ENCODE data around the gene GAGE1.

Gene GAGE1

DNA sequence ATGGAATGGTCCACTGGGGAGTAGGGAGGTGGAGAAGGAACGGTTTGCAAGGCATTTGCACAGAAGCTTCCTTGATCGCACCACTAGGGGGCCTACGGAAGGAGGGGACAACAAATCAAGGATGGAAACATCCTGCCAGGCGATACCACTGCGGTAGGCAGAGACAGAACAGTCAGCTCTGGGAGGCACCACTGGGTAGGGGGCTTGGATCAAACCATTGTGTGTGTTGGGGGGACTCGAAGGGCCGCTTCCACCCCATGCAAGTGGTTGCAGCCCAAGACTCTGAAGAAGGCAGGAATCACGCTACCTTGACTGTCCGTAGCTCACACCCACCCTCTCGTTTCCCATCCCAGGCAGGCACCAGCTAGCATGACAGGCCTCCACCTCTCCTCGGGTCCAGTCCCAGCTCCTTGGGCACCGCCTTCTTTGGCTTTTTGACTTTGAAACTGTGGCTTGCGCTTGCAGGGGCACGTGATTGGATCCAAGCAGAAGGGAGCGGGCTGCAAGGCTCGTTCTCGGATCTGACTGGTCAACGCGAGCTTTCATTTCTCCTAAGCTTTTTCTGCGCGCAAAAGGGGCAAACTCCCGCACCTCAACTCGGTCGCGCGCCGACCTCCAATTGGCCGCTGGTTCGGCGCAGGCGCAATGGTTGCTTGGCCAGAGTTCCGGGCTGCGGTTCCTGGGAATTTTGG is 28.4 kb downstream of the GAGE1 start:
- Histone ChIP-seq H2BK15ac (ENCODE audit: low read length) (no peak overlapping the region), H2BK5ac (ENCODE audit: low read length) (no peak overlapping the region), H3K4me3 (ENCODE audit: low read length in 2 of 2) (no peak overlapping the region), H3K4me2 (ENCODE audit: insufficient read depth, low read length, poor library complexity, severe bottlenecking) (no peak overlapping the region), H3K79me1 (ENCODE audit: low read depth, low read length) (no peaks in the 10 kb centered on the region), H3K9ac (ENCODE audit: low read depth, low read length, poor library complexity) (no peak overlapping the region), H3K27me3 (ENCODE audit: control insufficient read depth in 3 of 3, insufficient read depth in 3 of 3, low read depth in 1 of 3, low read length in 3 of 3) (no peaks in the 10 kb centered on the region), H4K91ac (ENCODE audit: low read depth, low read length, poor library complexity) (no peak overlapping the region), H3K36me3 (replicated peaks in 1 of 2; ENCODE audit: control insufficient read depth in 2 of 2, insufficient read depth in 2 of 2, low read length in 2 of 2) (no peaks in the 10 kb centered on the region), H2BK120ac (ENCODE audit: low read depth, low read length) (no peak overlapping the region), H3K4me1 (ENCODE audit: control insufficient read depth in 2 of 2, insufficient read depth in 1 of 2, low read depth in 1 of 2, low read length in 2 of 2) (no peaks in the 10 kb centered on the region), H3K18ac (ENCODE audit: low read length) (no peak overlapping the region), H3K23ac (ENCODE audit: low read depth, low read length, poor library complexity) (no peak overlapping the region), H4K8ac (ENCODE audit: low read depth, low read length) (no peak overlapping the region), H3K4ac (ENCODE audit: low read length) (no peak overlapping the region), H2AK5ac (ENCODE audit: low read depth, low read length) (no peak overlapping the region), H2BK12ac (ENCODE audit: low read length) (no peak overlapping the region), H3K27ac (replicated peaks; ENCODE audit: low read length) (no peak overlapping the region), H2AFZ (ENCODE audit: low read length) (no peak overlapping the region), H3K9me3 (replicated peaks in 1 of 2; ENCODE audit: control insufficient read depth in 2 of 2, insufficient read depth in 1 of 2, low read depth in 1 of 2, low read length in 2 of 2) (peaks cover 0 to 5% of the 10 kb centered on the region in 2 donors), H3K14ac (ENCODE audit: low read length) (no peak overlapping the region)
- no peak for DNase-seq (ENCODE audit: low spot score)
- WGBS, 2 donors (ENCODE audit: extremely low coverage in 2 of 2, insufficient read length in 2 of 2, insufficient replicate concordance in 1 of 2), result no CpG with 5 or more reads among the region's 33 CpGs

DNA sequence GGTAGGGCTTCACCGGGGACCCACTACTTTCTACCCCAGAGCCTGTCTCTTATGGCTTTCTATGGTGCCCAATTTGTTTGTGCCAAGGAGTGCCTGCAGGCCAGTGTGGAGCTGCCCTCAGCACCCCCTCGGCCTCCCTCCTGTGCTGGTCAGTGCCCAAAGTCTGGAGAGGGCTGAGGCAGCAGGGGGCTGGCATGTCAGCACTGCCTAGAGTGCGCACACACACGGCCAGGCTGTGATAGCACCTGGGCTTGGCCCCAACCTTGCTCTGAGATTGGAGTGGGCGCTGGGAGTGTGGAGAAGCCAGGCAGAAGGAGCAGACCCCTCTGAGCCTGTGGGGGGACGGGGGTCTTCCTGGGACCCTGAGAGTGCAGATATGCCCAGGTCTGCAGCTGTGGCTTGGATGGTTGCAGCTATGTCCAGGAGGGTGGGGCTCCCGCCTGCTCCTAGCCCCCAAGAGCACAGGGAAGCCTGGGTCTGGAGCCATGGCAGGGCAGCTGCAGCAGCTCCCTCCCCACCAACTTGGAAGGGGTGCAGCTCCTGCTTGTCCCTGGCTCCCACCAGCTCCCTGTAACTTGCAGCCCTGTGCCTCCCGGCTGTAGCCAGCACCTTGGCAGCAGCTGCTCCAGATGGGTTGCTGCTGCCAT is 46.3 kb downstream of the GAGE1 start:
- Histone ChIP-seq H2BK12ac (ENCODE audit: low read length) (no peak overlapping the region), H2BK15ac (ENCODE audit: low read length) (no peak overlapping the region), H3K79me1 (ENCODE audit: low read depth, low read length) (no peaks in the 10 kb centered on the region), H3K14ac (ENCODE audit: low read length) (no peak overlapping the region), H3K4ac (ENCODE audit: low read length) (no peak overlapping the region), H3K4me3 (ENCODE audit: low read length in 2 of 2) (no peak overlapping the region), H3K4me2 (ENCODE audit: insufficient read depth, low read length, poor library complexity, severe bottlenecking) (no peak overlapping the region), H4K8ac (ENCODE audit: low read depth, low read length) (no peak overlapping the region), H3K23ac (ENCODE audit: low read depth, low read length, poor library complexity) (no peak overlapping the region), H3K18ac (ENCODE audit: low read length) (no peak overlapping the region), H3K27ac (replicated peaks; ENCODE audit: low read length) (no peak overlapping the region), H4K91ac (ENCODE audit: low read depth, low read length, poor library complexity) (no peak overlapping the region), H3K4me1 (ENCODE audit: control insufficient read depth in 2 of 2, insufficient read depth in 1 of 2, low read depth in 1 of 2, low read length in 2 of 2) (no peaks in the 10 kb centered on the region), H2BK120ac (ENCODE audit: low read depth, low read length) (no peak overlapping the region), H2BK5ac (ENCODE audit: low read length) (no peak overlapping the region), H3K27me3 (ENCODE audit: control insufficient read depth in 3 of 3, insufficient read depth in 3 of 3, low read depth in 1 of 3, low read length in 3 of 3) (peaks cover 0 to 2% (median 0%) of the 10 kb centered on the region in 3 experiments), H3K9ac (ENCODE audit: low read depth, low read length, poor library complexity) (no peak overlapping the region), H2AK5ac (ENCODE audit: low read depth, low read length) (no peak overlapping the region), H2AFZ (ENCODE audit: low read length) (no peak overlapping the region), H3K9me3 (replicated peaks in 1 of 2; ENCODE audit: control insufficient read depth in 2 of 2, insufficient read depth in 1 of 2, low read depth in 1 of 2, low read length in 2 of 2) (no peaks in the 10 kb centered on the region), H3K36me3 (replicated peaks in 1 of 2; ENCODE audit: control insufficient read depth in 2 of 2, insufficient read depth in 2 of 2, low read length in 2 of 2) (no peaks in the 10 kb centered on the region)
- WGBS, 2 donors (ENCODE audit: extremely low coverage in 2 of 2, insufficient read length in 2 of 2, insufficient replicate concordance in 1 of 2), result no CpG with 5 or more reads among the region's 8 CpGs
- DNase-seq (ENCODE audit: low spot score), result no peak

DNA sequence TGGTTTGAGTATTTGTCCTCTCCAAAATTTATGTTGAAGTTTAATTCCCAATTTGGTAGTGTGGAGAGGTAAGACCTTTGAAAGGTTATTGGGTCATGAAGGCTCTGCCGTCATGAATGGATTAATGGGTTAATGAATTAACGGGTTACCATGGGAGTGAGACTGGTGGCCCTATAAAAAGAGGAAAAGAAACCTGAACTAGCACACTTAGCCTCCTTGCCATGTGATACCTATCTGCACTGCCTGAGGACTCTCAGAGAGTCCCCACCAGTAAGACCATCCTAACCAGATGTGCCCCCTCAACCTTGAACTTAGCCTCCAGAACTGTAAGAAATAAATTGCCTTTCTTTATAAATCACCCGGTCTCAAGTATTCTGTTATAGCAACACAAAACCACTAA is 57.7 kb downstream of the GAGE1 start:
- no peak overlapping the region for H3K14ac ChIP-seq (ENCODE audit: low read length)
- H3K4me2 ChIP-seq (ENCODE audit: insufficient read depth, low read length, poor library complexity, severe bottlenecking), result no peak overlapping the region
- no peak overlapping the region for H3K23ac ChIP-seq (ENCODE audit: low read depth, low read length, poor library complexity)
- no peak overlapping the region for H2AFZ ChIP-seq (ENCODE audit: low read length)
- H2BK120ac ChIP-seq (ENCODE audit: low read depth, low read length), result no peak overlapping the region
- H2BK5ac ChIP-seq (ENCODE audit: low read length), result no peak overlapping the region
- no peak overlapping the region for H4K8ac ChIP-seq (ENCODE audit: low read depth, low read length)
- H3K4ac ChIP-seq (ENCODE audit: low read length), result no peak overlapping the region
- H3K9me3 ChIP-seq (replicated peaks in 1 of 2; ENCODE audit: control insufficient read depth in 2 of 2, insufficient read depth in 1 of 2, low read depth in 1 of 2, low read length in 2 of 2), result no peaks in the 10 kb centered on the region
- H2AK5ac ChIP-seq (ENCODE audit: low read depth, low read length), result no peak overlapping the region
- H2BK15ac ChIP-seq (ENCODE audit: low read length), result no peak overlapping the region
- WGBS, 2 donors (ENCODE audit: extremely low coverage in 2 of 2, insufficient read length in 2 of 2, insufficient replicate concordance in 1 of 2), result no CpG with 5 or more reads among the region's 3 CpGs
- no peaks in the 10 kb centered on the region for H3K36me3 ChIP-seq (replicated peaks in 1 of 2; ENCODE audit: control insufficient read depth in 2 of 2, insufficient read depth in 2 of 2, low read length in 2 of 2)
- H3K4me1 ChIP-seq (ENCODE audit: control insufficient read depth in 2 of 2, insufficient read depth in 1 of 2, low read depth in 1 of 2, low read length in 2 of 2), result no peaks in the 10 kb centered on the region
- peaks cover 0 to 5% (median 0%) of the 10 kb centered on the region in 3 experiments for H3K27me3 ChIP-seq (ENCODE audit: control insufficient read depth in 3 of 3, insufficient read depth in 3 of 3, low read depth in 1 of 3, low read length in 3 of 3)
- no peak overlapping the region for H2BK12ac ChIP-seq (ENCODE audit: low read length)
- no peaks in the 10 kb centered on the region for H3K79me1 ChIP-seq (ENCODE audit: low read depth, low read length)
- H3K4me3 ChIP-seq (ENCODE audit: low read length in 2 of 2), result no peak overlapping the region
- H3K27ac ChIP-seq (replicated peaks; ENCODE audit: low read length), result no peak overlapping the region
- H4K91ac ChIP-seq (ENCODE audit: low read depth, low read length, poor library complexity), result no peak overlapping the region
- no peak overlapping the region for H3K18ac ChIP-seq (ENCODE audit: low read length)
- no peak overlapping the region for H3K9ac ChIP-seq (ENCODE audit: low read depth, low read length, poor library complexity)
- DNase-seq (ENCODE audit: low spot score), result no peak

Measured in neuronal stem cell (in vitro differentiated cells).